Gastrocnemius medialis (tissue), 4 donors: ENCODE measurements around the gene MTF1.

Experiments used
- POLR2A ChIP-seq, 2 donors: fragments of 450-650 bp; IDR thresholded peaks; one replicate each; pipeline ENCODE4 v1.6.1; 2017; ENCODE audit warnings: antibody characterized with exemption in 2 of 2, mild to moderate bottlenecking in 2 of 2, moderate library complexity in 2 of 2
- TF ChIP-seq, protein P1 (sequence below), 5 experiments: fragments of 450-650 bp in 3 of 5; fragments of 200-600 bp in 2 of 5; sonication (generic) in 2 of 5; IDR thresholded peaks in 4 of 5; conservative IDR thresholded peaks in 1 of 5; 1 replicate in 4 of 5; 2 replicates in 1 of 5; pipeline ENCODE4 v1.5.1; 2016 to 2019; ENCODE audit warnings: antibody characterized with exemption in 5 of 5, mild to moderate bottlenecking in 3 of 5, moderate library complexity in 3 of 5

DNA sequence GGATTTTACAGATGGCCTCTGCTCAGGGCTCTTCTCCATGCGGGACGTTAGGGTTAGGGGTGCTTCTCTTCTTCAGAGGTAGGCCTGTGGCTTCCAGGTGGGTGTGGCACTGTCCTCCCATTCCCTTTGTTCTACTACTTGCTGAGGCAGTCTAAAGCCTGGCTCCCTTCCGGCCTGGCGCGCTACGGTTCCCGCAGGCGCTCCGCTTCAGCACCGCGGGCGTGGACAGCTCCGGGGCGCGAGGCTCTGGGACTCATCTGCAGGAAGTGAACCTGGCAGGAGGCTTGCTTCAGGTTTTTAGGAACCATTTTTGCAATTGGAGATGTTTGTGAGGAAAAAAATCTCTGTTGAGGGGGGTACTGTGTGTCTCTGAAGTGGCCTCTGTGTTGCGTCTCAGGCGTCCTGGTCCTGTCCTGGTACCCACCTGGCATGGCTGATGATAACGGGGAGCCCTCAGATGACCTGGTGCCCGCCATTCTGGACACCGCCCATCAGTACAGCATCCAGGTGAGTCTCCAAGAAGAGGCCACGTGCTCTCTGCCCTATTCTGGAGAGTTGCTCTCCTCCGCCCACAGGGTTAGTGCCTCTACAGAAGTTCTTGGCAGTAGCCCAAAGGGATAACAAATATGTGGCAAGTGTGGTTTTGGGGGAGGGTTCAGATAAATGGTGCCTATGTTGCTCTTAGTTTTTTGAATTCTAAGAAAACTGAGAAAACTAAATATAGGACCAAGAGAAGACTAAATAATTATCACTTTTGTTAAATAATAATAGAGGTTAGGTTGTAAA is 63.9 kb downstream of the MTF1 start:
- TF ChIP-seq, protein P1, sequence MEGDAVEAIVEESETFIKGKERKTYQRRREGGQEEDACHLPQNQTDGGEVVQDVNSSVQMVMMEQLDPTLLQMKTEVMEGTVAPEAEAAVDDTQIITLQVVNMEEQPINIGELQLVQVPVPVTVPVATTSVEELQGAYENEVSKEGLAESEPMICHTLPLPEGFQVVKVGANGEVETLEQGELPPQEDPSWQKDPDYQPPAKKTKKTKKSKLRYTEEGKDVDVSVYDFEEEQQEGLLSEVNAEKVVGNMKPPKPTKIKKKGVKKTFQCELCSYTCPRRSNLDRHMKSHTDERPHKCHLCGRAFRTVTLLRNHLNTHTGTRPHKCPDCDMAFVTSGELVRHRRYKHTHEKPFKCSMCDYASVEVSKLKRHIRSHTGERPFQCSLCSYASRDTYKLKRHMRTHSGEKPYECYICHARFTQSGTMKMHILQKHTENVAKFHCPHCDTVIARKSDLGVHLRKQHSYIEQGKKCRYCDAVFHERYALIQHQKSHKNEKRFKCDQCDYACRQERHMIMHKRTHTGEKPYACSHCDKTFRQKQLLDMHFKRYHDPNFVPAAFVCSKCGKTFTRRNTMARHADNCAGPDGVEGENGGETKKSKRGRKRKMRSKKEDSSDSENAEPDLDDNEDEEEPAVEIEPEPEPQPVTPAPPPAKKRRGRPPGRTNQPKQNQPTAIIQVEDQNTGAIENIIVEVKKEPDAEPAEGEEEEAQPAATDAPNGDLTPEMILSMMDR (IDR thresholded peaks at IDR 0.05 in 4 of 5, conservative IDR thresholded peaks at IDR 0.05 in 1 of 5): no peak
- TF ChIP-seq POLR2A (IDR thresholded peaks at IDR 0.05): no peak
